CD4-positive, alpha-beta T cell treated with Interleukin-15 for 1 hour (primary cell): ENCODE data around the gene TEX22.

Experiments used
- DNase-seq: peaks from one replicate; pipeline ENCODE4 v3.0.0-alpha.2; 2020

TEX22 gene

GRCh38 chr14:105367116-105368031, 31.0 kb upstream of the TEX22 start:
- DNase-seq, result no peak

GRCh38 chr14:105368032-105368417, 30.3 kb upstream of the TEX22 start:
- DNase-seq, result no peak

- no peak for DNase-seq
Observed at GRCh38 chr14:105368426-105368825, 29.9 kb upstream of the TEX22 start.

- DNase-seq, result no peak
Observed at GRCh38 chr14:105368910-105369652, 29.3 kb upstream of the TEX22 start.

- DNase-seq, result no peak
Observed at GRCh38 chr14:105369653-105370040, 28.7 kb upstream of the TEX22 start.

GRCh38 chr14:105374389-105374788, 23.9 kb upstream of the TEX22 start:
- DNase-seq, result no peak

GRCh38 chr14:105375635-105376057, 22.7 kb upstream of the TEX22 start:
- peak; percentile 63 for DNase-seq

- DNase-seq, result no peak
Observed at GRCh38 chr14:105376521-105377440, 21.6 kb upstream of the TEX22 start.

GRCh38 chr14:105377555-105378182, 20.7 kb upstream of the TEX22 start:
- no peak for DNase-seq

- no peak for DNase-seq
Observed at GRCh38 chr14:105378199-105378598, 20.1 kb upstream of the TEX22 start.

GRCh38 chr14:105378873-105379685, 19.3 kb upstream of the TEX22 start:
- DNase-seq, result no peak

GRCh38 chr14:105379946-105380345, 18.4 kb upstream of the TEX22 start:
- DNase-seq, result no peak

GRCh38 chr14:105380756-105381155, 17.6 kb upstream of the TEX22 start:
- DNase-seq, result no peak

- no peak for DNase-seq
Observed at GRCh38 chr14:105381446-105382342, 16.6 kb upstream of the TEX22 start.

GRCh38 chr14:105382343-105383082, 15.8 kb upstream of the TEX22 start:
- no peak for DNase-seq

- no peak for DNase-seq
Observed at GRCh38 chr14:105383083-105383730, 15.1 kb upstream of the TEX22 start.

GRCh38 chr14:105384041-105384557, 14.2 kb upstream of the TEX22 start:
- no peak for DNase-seq

GRCh38 chr14:105384605-105385321, 13.6 kb upstream of the TEX22 start:
- DNase-seq, result no peak
